HepG2 (cell line): ENCODE measurements around the gene ADARB1. TPM values are rescaled to one million over a fixed set of nuclear protein-coding genes. Genes with fewer than 3 reads are reported as not detected.
A peak's percentile ranks its signal among the peaks of the same experiment; 100 is the strongest.

ENCODE experiments used
- ATAC-seq: fragments of 200-7000 bp; cut with Tn5 transposase; 3 replicates; pipeline ENCODE4 v1.9.1; 2020; ENCODE audit warnings: mild to moderate bottlenecking, moderate library complexity
- BruUV-seq: library from RNA; stranded (reverse); fragments of 400-500 nt; replicated peaks from 2 replicates; lab custom pipeline; 2021; lab: Mats Ljungman, UMichigan
- CTCF ChIA-PET: fragments of 300-600 bp; formaldehyde crosslinking; extraction: SDS; loops from one replicate; lab custom pipeline; 2021; ENCODE audit warnings: low total read pairs, inconsistent platforms, low intra/inter-chr PET ratio; lab: Yijun Ruan, JAX
- POLR2A ChIA-PET: fragments of 350-600 bp; sonication (Branson Sonifier 250); formaldehyde crosslinking; loops from one replicate; lab custom pipeline; 2020; ENCODE audit warnings: antibody characterized with exemption, inconsistent platforms; lab: Yijun Ruan, JAX
- DNase-seq: peaks from one replicate; pipeline ENCODE4 v3.0.0-alpha.2; 2015; ENCODE audit warnings: low spot score
- FAIRE-seq: peaks from 3 replicates; lab custom pipeline; 2011; peaks lifted over from hg19 to GRCh38; lab: Jason Lieb, UNC
- H2AFZ ChIP-seq: one replicate; pipeline ENCODE4 v1.6.1; 2011; ENCODE audit warnings: low read length, inconsistent platforms
- H3K27ac ChIP-seq: fragments of 300-600 bp; 3 replicates; pipeline ENCODE4 v1.8.0; 2011; ENCODE audit warnings: mixed run types, mild to moderate bottlenecking, mixed read lengths, low read length, inconsistent platforms; ENCODE audit not compliant: insufficient read depth; ENCODE audit errors: extremely low read length
- H3K27me3 ChIP-seq, 2 experiments: fragments of 200-600 bp in 1 of 2; 2 replicates in 1 of 2; 3 replicates in 1 of 2; pipeline versions ENCODE4 v1.6.0 to v1.8.0; 2011; ENCODE audit warnings: low read length in 2 of 2, mild to moderate bottlenecking in 2 of 2, moderate library complexity in 2 of 2, inconsistent platforms in 1 of 2; ENCODE audit not compliant: insufficient read depth in 2 of 2, control insufficient read depth in 1 of 2
- H3K36me3 ChIP-seq, 2 experiments: fragments of 200-600 bp in 1 of 2; replicated peaks in 1 of 2; 2 replicates in 1 of 2; 3 replicates in 1 of 2; pipeline versions ENCODE4 v1.5.1 to v1.8.0; 2011; ENCODE audit warnings: low read length in 2 of 2, inconsistent platforms in 1 of 2; ENCODE audit not compliant: insufficient read depth in 2 of 2, control insufficient read depth in 1 of 2
- H3K4me1 ChIP-seq: 2 replicates; pipeline ENCODE4 v1.5.1; 2012; ENCODE audit warnings: low read length, inconsistent platforms; ENCODE audit not compliant: insufficient read depth
- H3K4me2 ChIP-seq: 2 replicates; pipeline ENCODE4 v1.6.0; 2011; ENCODE audit warnings: low read depth, low read length, inconsistent platforms
- H3K4me3 ChIP-seq, 3 experiments: fragments of 200-600 bp in 1 of 3; sonication (generic), shearing (Covaris generic) in 1 of 3; replicated peaks in 1 of 3; 2 replicates each; pipeline ENCODE4 v1.5.1; 2011 to 2016; ENCODE audit warnings: low read length in 3 of 3, inconsistent platforms in 2 of 3, low read depth in 2 of 3, mild to moderate bottlenecking in 2 of 3, control low read depth in 1 of 3, mixed read lengths in 1 of 3; ENCODE audit not compliant: insufficient read depth in 1 of 3
- H3K79me2 ChIP-seq: one replicate; pipeline ENCODE4 v1.6.1; 2011; ENCODE audit warnings: low read length, inconsistent platforms; ENCODE audit not compliant: insufficient read depth
- H3K9ac ChIP-seq: 2 replicates; pipeline ENCODE4 v1.6.0; 2011; ENCODE audit warnings: mild to moderate bottlenecking, low read depth, low read length, inconsistent platforms; ENCODE audit not compliant: insufficient read depth
- H3K9me3 ChIP-seq: 2 replicates; pipeline ENCODE4 v1.5.1; 2012; ENCODE audit warnings: mild to moderate bottlenecking, low read length
- H4K20me1 ChIP-seq: 2 replicates; pipeline ENCODE4 v1.6.0; 2011; ENCODE audit warnings: inconsistent platforms, mild to moderate bottlenecking, low read length, moderate library complexity; ENCODE audit not compliant: insufficient read depth
- SAP130 ChIP-seq: IDR thresholded peaks from 2 replicates; pipeline ENCODE4 v1.6.1; 2016; ENCODE audit warnings: low read depth
- SMC3 ChIP-seq: IDR thresholded peaks from 2 replicates; pipeline ENCODE4 v1.6.1; 2011; ENCODE audit warnings: low read length, improper control_type of control experiment
- WGBS: methylation state at CpG from one replicate; pipeline ENCODE4 v1.1.6; 2017; ENCODE audit warnings: low lambda C conversion rate; 5-methylcytosine and 5-hydroxymethylcytosine counted together
- in situ Hi-C: cut with HindIII; loops from 2 replicates; pipeline ENCODE4 v1.10.0; 2017; ENCODE audit warnings: low pct_unique_long_range_greater_than_20kb; ENCODE audit not compliant: extremely low pct_ligation_motif_present
- intact Hi-C: fragments of 100-400 bp; cut with micrococcal nuclease; formaldehyde crosslinking; loops from one replicate; pipeline ENCODE4 v1.10.0; 2022; ENCODE audit not compliant: unreplicated experiment
- polyA plus RNA-seq, 8 experiments: library from polyadenylated mRNA; depleted of rRNA in 3 of 8; stranded (reverse) in 7 of 8; unstranded in 1 of 8; fragments of >200 nt; fragmentation: Illumina TruSeq in 4 of 8; extraction: Trizol in 4 of 8; gene quantifications; 2 replicates each; pipeline versions ENCODE4 v1.2.1 to v1.2.3, GENCODE V29; 2011 to 2016; ENCODE audit warnings: low read depth in 4 of 8, missing spikeins in 1 of 8, mixed read lengths in 1 of 8; ENCODE audit not compliant: insufficient read depth in 1 of 8
- total RNA-seq, 5 experiments: library from RNA; depleted of rRNA; stranded (reverse); fragments of >200 nt; fragmentation: Illumina TruSeq; extraction: Trizol; gene quantifications; 2 replicates each; pipeline ENCODE4 v1.2.3, GENCODE V29; 2016; ENCODE audit warnings: low read depth in 1 of 5
- TF ChIP-seq, protein P1 (sequence below): IDR thresholded peaks from 2 replicates; pipeline ENCODE4 v1.6.1; 2016; ENCODE audit warnings: control low read depth
- TF ChIP-seq, protein P2 (sequence below): sonication (generic); formaldehyde crosslinking; IDR thresholded peaks from 2 replicates; pipeline ENCODE4 v1.4.0; 2020; ENCODE audit warnings: missing genetic modification reagents, mild to moderate bottlenecking, borderline replicate concordance
- TF ChIP-seq, protein P3 (sequence below): sonication (generic); formaldehyde crosslinking; IDR thresholded peaks from 2 replicates; pipeline ENCODE4 v1.4.0; 2020; ENCODE audit warnings: missing genetic modification reagents, borderline replicate concordance

The ADARB1 gene
- total and polyA plus RNA-seq, 2 of the 13 experiments (the other 11 are each of a cell fraction or from before 2014, with no cell fraction given): 6.6 to 10.0 TPM

DNA sequence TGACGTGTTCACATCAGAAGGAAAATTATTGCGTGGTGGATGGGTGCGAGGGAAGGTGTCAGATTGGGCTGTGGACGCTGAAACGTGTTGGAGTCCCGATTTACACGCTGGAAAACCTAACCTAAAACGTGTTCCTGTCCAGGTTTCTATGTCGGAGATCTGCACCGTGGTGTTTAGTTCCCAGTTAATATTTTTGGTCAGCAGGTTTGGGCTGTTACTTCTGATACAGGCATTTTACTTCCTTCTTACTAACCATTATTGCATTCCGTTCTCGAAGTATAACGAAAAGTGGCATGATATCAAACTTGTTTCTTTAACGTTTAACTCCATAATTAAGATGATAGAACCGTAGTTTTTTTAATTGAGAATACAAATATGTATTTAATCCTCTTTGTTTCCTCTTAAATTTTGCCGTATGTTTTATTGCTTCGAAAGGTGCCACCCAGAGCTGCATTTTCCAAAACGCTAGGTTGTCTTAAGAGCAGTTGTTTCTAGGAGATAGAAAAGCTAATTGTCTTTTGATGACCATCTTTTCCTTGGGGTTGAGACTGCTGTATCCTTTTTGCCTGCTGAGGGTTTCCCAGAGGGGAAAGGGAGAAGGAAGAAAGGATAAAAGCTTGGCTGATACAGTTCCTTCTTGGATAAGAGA lies 1.3 kb downstream of the ADARB1 start:
- CTCF ChIA-PET: no interaction called here
- POLR2A ChIA-PET: interaction anchor here (1.0 to 1.3 kb wide), 2 partner anchors 61 to 91 kb away, joined by 4 to 5 read pairs; no protein-coding TSS in a partner anchor
- Histone ChIP-seq H4K20me1 (peaks cover 4% of the 10 kb centered on the region; the same call in 1 of the 2 replicates), H3K9me3 (no peaks in the 10 kb centered on the region), H3K27me3 (no peaks in the 10 kb centered on the region), H2AFZ (no peak overlapping the region), H3K27ac (no peak overlapping the region), H3K4me1 (peaks cover 25% of the 10 kb centered on the region), H3K79me2 (peaks cover 11% of the 10 kb centered on the region), H3K4me2 (peak overlapping the region; percentile 90), H3K36me3 (no peaks in the 10 kb centered on the region), H3K9ac (peak overlapping the region; percentile 72), H3K4me3 (peak overlapping the region; percentile 76 to 95 (median 94))
- in situ Hi-C loops: loop anchor here (5.0 kb wide), 1 partner anchor 73 kb away; no protein-coding TSS in a partner anchor
- DNase-seq (no peak), ATAC-seq (no peak), FAIRE-seq (peak; percentile 21)
- intact Hi-C loops: loop anchor here (10.0 kb wide), 1 partner anchor 61 kb away; no protein-coding TSS in a partner anchor
- WGBS: 28% methylated on average over 18 of the region's 18 CpGs
- no TSS peak for BruUV-seq
- no peak for TF ChIP-seq SMC3
- TF ChIP-seq SAP130 (CRISPR knock-in tag): peak; percentile 7; the same call in 1 of the 2 replicates

DNA sequence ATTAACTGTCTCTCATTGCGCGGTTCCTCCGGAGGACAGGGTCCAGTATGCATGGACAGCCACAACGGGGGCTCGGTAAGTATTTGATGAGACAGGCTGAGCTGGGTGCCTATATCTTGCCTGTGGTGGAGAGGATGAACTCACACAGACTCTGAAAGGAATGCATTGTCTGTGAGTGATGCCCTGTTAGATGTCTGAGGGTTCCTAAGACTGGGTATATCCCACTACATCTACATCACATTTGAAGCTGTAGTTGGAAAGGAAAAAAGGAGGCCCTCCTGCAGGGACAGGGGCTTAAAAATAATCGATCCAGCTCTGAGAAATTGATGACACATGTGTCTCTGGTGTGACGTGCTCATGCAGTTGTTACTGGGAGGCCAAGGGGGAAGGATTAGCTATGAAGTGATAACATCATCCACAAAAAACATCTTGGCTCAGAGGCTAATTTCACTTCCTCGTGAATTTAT lies 1.9 kb downstream of the ADARB1 start:
- Histone ChIP-seq H3K79me2 (peaks cover 12% of the 10 kb centered on the region), H3K9ac (no peak overlapping the region), H3K4me1 (peaks cover 25% of the 10 kb centered on the region), H2AFZ (no peak overlapping the region), H3K9me3 (no peaks in the 10 kb centered on the region), H3K36me3 (0 out of 5 replicates have a peak, but pooled peaks cover 0 to under 1% of the 10 kb centered on the region in 2 experiments), H3K27ac (no peak overlapping the region), H3K4me3 (peak overlapping the region in 2 of 3 experiments; percentile 76 to 94; a peak in 4 of 6 replicates), H3K27me3 (no peaks in the 10 kb centered on the region), H4K20me1 (peaks cover 4% of the 10 kb centered on the region; the same call in 1 of the 2 replicates), H3K4me2 (peak overlapping the region; percentile 90)
- no TSS peak for BruUV-seq
- ChIA-PET POLR2A (interaction anchor here (1.0 to 1.3 kb wide), 2 partner anchors 62 to 91 kb away, joined by 4 to 5 read pairs; no protein-coding TSS in a partner anchor), CTCF (no interaction called here)
- 49% methylated on average over 8 of the region's 8 CpGs for WGBS
- in situ Hi-C loops (loop anchor here (5.0 kb wide), 1 partner anchor 74 kb away; no protein-coding TSS in a partner anchor), intact Hi-C loops (loop anchor here (10.0 kb wide), 1 partner anchor 61 kb away; no protein-coding TSS in a partner anchor)
- ATAC-seq (peak; percentile 7; the same call in 1 of the 3 replicates), FAIRE-seq (peak; percentile 21), DNase-seq (peak; percentile 14)
- TF ChIP-seq, protein P1, sequence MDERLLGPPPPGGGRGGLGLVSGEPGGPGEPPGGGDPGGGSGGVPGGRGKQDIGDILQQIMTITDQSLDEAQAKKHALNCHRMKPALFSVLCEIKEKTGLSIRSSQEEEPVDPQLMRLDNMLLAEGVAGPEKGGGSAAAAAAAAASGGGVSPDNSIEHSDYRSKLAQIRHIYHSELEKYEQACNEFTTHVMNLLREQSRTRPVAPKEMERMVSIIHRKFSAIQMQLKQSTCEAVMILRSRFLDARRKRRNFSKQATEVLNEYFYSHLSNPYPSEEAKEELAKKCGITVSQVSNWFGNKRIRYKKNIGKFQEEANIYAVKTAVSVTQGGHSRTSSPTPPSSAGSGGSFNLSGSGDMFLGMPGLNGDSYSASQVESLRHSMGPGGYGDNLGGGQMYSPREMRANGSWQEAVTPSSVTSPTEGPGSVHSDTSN (CRISPR knock-in tag): no peak
- TF ChIP-seq, protein P2, sequence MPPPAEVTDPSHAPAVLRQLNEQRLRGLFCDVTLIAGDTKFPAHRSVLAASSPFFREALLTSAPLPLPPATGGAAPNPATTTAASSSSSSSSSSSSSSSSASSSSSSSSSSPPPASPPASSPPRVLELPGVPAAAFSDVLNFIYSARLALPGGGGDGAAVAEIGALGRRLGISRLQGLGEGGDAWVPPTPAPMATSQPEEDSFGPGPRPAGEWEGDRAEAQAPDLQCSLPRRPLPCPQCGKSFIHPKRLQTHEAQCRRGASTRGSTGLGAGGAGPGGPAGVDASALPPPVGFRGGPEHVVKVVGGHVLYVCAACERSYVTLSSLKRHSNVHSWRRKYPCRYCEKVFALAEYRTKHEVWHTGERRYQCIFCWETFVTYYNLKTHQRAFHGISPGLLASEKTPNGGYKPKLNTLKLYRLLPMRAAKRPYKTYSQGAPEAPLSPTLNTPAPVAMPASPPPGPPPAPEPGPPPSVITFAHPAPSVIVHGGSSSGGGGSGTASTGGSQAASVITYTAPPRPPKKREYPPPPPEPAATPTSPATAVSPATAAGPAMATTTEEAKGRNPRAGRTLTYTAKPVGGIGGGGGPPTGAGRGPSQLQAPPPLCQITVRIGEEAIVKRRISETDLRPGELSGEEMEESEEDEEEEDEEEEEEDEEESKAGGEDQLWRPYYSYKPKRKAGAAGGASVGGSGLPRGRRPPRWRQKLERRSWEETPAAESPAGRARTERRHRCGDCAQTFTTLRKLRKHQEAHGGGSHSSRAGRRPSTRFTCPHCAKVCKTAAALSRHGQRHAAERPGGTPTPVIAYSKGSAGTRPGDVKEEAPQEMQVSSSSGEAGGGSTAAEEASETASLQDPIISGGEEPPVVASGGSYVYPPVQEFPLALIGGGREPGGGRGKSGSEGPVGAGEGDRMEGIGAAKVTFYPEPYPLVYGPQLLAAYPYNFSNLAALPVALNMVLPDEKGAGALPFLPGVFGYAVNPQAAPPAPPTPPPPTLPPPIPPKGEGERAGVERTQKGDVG (CRISPR knock-in tag): no peak
- TF ChIP-seq, protein P3, sequence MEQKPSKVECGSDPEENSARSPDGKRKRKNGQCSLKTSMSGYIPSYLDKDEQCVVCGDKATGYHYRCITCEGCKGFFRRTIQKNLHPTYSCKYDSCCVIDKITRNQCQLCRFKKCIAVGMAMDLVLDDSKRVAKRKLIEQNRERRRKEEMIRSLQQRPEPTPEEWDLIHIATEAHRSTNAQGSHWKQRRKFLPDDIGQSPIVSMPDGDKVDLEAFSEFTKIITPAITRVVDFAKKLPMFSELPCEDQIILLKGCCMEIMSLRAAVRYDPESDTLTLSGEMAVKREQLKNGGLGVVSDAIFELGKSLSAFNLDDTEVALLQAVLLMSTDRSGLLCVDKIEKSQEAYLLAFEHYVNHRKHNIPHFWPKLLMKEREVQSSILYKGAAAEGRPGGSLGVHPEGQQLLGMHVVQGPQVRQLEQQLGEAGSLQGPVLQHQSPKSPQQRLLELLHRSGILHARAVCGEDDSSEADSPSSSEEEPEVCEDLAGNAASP (CRISPR knock-in tag): no peak
